ENCODE results near the gene PTPRG.

Gene PTPRG

GRCh38 chr3:61975199-61975598, 413.8 kb downstream of the PTPRG start:
- no peak for DNase-seq

GRCh38 chr3:61975936-61976335, 414.6 kb downstream of the PTPRG start:
- no peak for DNase-seq

- no peak for DNase-seq
Observed at GRCh38 chr3:61978460-61979419, 417.4 kb downstream of the PTPRG start.

GRCh38 chr3:61979638-61980037, 418.3 kb downstream of the PTPRG start:
- peak; percentile 42 for DNase-seq

DNA sequence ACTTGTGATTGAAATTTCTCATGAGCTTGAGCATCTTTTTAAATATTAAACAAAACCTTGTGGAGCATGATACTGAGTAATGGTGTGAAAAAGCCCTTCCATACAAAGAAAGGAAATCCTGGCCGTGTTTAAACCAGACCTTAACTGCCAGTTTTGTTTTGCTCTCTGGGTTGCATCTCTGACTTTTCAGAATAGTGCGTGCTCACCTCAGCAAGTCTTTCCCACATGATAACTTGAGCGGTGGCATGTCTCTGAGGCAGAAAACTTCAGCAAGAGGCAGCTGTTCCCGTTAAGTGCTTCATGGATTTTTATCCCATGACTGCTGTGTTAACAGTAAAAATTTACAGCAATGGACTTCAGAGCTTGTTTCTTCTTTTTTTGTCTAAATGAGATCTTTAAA, 418.7 kb downstream of the PTPRG start:
- no peak for DNase-seq

GRCh38 chr3:61981060-61981459, 419.7 kb downstream of the PTPRG start:
- no peak for DNase-seq

DNA sequence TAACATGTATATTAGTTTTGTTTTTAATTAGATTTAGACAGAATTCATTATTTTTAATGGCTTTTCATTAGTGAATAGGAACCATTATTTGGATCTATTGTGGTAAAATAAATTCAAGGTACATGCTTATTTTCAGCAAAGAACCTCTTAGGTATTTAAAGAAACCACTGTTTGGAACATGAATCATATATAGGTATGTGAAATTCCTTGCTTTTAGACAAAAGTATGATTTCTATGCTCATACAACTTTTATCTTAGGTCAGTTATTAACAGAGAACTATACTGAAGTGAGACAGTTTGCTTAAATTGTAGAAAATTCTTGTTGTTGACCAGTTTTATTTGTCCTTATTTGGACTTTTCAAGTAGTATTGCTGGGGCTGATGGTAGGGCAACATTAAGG, 422.1 kb downstream of the PTPRG start:
- no peak for DNase-seq

DNA sequence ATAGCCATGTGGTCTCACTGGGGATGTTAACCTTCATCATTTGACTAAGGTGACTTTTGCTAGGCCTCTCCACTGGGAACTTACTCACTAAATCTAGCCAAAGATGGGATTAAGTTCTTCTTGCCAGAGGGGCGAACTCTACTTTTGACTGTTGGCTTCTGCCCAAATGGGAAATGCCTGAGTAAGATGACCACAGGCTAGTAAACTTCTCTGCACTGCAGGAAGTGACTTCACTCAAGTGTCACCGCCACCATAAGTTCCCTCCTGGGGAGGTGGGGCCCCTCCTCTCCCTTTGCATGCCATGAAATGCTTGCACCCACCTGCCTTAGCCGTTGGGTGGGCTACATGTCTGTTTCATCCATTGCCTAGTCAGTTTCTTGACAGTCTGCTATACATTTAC, 423.6 kb downstream of the PTPRG start:
- peak; percentile 81 for DNase-seq

- DNase-seq = no peak
Observed at GRCh38 chr3:61986473-61986872, 425.1 kb downstream of the PTPRG start.

- DNase-seq = no peak
Observed at GRCh38 chr3:61989681-61990080, 428.3 kb downstream of the PTPRG start.

DNA sequence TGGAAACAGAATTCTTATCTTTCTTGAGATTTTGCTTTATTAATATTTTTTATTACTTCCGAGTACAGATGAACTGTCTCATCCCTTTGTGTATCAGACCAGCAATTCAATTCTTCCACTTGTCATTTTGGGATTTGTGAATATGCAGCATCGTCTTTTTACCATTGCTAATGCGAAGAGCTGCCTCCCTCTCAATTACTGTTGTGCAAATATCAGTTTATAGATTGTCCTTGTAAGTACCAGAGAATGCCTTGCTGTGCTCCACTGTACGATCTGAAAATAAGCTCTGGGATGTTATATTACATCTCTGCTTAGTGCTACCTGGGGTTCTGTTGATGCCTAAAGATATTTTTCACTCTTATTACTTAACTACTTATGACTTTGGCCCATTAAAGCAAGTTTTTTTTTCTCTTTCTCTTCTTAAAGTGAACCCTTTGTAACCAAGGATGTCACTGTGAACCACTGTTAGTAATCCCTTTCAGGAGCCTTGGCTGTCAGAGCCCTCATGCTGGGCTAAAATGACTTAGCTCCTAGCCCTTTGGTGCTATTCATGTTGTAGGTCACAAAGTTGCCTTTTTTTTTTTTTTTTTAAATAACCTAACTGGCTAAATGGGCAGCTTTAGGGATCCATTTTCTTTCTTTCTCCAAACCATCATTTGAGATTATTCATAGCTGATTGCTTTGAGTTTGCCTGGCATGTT, 429.1 kb downstream of the PTPRG start:
- no peak for DNase-seq

- no peak for DNase-seq
Observed at GRCh38 chr3:61991706-61992105, 430.3 kb downstream of the PTPRG start.

- DNase-seq = no peak
Observed at GRCh38 chr3:61996366-61996765, 435.0 kb downstream of the PTPRG start.

DNA sequence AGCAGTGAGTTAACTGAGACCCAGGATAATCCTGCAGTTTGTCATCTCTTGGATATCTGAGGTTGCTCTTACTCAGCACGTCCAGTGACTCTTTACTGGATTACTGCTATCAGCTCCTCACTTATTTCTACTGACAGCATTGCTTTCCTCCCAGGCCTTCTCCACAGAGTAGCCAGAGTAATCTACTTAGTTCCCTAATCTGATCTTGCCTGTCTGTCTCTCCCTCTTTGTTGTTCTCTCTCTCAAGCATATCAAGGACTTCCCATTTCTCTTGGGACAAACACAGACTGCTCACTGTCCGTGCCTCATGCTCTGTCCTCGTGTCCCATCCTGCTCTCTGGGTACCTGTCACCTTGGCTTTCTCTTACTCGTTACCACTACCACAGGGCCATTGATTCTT, 435.7 kb downstream of the PTPRG start:
- DNase-seq = no peak

DNA sequence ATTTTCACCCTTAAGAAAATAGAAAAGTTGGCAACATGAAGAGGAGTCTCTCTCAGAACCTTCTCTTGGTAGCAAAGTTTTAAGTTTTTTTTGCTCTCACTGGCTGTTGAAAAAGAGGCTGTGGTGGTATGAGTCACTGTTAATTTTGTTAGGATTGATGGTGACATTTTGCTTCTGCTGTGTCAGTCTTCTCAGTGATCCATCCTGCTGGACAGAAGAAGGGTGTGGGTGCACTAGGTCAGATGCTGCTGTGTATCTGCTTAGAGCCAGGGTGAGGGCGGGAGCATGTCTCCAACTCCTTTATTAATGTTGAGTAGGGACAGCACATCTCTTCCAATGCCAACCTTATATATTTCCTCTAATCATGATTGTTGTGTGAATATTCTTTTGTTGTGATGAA, 442.5 kb downstream of the PTPRG start:
- DNase-seq = peak; percentile 12

DNA sequence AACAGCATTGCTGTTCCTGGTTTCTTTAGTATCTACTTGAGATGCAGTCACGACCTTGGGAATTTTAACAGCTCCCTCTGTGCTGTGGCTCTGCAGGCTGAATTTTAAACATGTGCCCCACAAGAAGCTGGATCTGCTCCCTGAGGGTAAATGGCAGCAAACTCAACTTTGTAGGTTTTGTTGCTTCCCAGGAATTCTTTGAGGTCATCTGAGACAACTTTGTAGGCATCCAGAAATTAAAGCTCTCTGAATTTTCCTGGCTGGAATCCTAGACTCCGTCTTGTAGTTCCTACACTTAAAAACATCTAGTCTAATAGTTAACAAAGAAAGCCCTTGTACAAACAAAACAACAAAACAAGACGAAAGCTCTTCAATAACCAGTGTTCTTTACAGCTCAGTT, 445.7 kb downstream of the PTPRG start:
- peak; percentile 31 for DNase-seq

DNA sequence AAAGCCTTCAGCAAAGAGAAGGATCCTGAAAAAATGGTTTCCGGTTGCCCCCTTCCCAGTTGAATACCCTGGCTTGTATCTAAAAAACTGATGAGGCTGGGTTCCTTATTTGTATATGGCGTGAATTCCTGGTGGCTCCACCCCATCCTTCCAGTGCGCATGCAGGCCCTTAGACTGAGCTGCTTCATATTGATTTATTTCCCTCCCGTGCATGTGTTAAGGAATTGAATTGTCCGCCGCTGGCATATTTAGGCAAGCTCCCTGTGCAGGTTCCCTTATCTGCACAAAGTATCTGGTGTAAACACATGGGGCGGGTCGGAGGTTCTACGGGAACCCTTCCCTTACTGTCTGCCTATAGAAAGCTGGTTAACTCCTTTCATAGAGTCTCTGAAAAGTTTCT, 449.6 kb downstream of the PTPRG start:
- DNase-seq = no peak

GRCh38 chr3:62011666-62012065, 450.3 kb downstream of the PTPRG start:
- DNase-seq = no peak

- DNase-seq = no peak
Observed at GRCh38 chr3:62013951-62014350, 452.6 kb downstream of the PTPRG start.

GRCh38 chr3:62015111-62015510, 453.7 kb downstream of the PTPRG start:
- no peak for DNase-seq

GRCh38 chr3:62019906-62020305, 458.5 kb downstream of the PTPRG start:
- no peak for DNase-seq

GRCh38 chr3:62020706-62021105, 459.3 kb downstream of the PTPRG start:
- DNase-seq = no peak

GRCh38 chr3:62022312-62022711, 460.9 kb downstream of the PTPRG start:
- no peak for DNase-seq

DNA sequence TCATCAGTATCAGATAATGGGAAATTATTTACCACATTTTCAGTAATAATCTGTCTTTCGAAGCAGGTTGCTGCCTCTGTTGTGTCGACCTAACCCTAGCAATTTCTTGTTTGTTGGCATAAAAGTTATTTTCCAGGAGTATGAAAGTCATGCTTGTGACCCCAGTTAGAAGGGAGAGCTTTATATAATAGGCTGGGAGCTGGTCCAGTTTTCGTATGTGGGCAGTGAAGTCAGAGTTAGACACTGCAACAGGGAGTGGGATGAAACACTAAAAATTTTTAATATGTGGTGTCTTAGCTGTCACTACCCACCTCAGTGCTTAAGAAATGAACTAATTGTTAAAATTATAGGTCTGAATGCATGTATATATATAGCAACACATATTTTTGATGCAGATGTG, 463.5 kb downstream of the PTPRG start:
- no peak for DNase-seq

Measured in fibroblast of skin of back (primary cell).